Measurements from ENCODE around the gene UMODL1. TPM values are rescaled to one million over a fixed set of nuclear protein-coding genes. Genes with fewer than 3 reads are reported as not detected.

UMODL1 gene
- total and polyA plus RNA-seq, 2 of the 13 experiments (the other 11 are each of a cell fraction or from before 2014, with no cell fraction given), result not detected

DNA sequence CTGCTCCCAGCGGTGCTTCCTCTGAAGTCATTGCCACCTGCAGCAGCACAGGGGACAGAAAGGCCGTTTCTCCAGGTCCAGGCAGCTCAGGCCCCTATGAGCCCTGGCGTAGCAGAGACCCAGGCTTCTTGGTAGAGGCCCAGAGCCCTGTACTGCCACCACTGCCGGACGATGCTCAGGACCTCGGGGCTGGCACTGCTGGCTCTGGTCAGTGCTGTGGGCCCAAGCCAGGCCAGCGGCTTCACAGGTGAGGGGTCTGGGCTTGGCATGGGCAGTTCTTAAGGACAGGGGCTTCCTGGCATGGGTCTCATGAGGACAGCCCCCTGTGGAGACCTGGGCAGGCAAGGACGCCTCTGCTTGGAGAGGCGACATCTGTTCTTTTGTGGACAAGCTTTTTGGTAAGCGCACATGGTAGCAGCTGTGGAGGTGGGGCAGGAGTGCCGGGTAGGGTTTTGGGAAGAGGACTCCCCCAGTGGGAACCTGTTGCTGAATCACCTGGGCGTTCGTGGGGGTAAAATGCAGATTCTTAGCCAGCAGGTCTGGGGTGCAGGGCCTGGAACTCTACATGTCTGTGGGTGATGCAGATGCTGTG is at the start of gene UMODL1 (continued):
- TF ChIP-seq THYN1 (CRISPR knock-in tag; IDR thresholded peaks at IDR 0.05; ENCODE audit: borderline replicate concordance, low read depth), result no peak
- no peak for TF ChIP-seq ZNF598 (CRISPR knock-in tag; IDR thresholded peaks at IDR 0.05; ENCODE audit: borderline replicate concordance)
- no peak for TF ChIP-seq SMAD9 (CRISPR knock-in tag; IDR thresholded peaks at IDR 0.05)
- no peak for TF ChIP-seq CBX1 (IDR thresholded peaks at IDR 0.05; ENCODE audit: low read depth)
- TF ChIP-seq, protein P1, sequence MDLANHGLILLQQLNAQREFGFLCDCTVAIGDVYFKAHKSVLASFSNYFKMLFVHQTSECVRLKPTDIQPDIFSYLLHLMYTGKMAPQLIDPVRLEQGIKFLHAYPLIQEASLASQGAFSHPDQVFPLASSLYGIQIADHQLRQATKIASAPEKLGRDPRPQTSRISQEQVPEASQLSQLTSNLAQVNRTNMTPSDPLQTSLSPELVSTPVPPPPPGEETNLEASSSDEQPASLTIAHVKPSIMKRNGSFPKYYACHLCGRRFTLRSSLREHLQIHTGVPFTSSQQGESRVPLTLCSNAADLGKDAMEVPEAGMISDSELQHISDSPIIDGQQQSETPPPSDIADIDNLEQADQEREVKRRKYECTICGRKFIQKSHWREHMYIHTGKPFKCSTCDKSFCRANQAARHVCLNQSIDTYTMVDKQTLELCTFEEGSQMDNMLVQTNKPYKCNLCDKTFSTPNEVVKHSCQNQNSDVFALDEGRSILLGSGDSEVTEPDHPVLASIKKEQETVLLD (CRISPR knock-in tag; IDR thresholded peaks at IDR 0.05; ENCODE audit: low read depth), result no peak
- TF ChIP-seq SP1 (IDR thresholded peaks at IDR 0.05), result no peak
- no peak for TF ChIP-seq SP1 (CRISPR knock-in tag; IDR thresholded peaks at IDR 0.05)

DNA sequence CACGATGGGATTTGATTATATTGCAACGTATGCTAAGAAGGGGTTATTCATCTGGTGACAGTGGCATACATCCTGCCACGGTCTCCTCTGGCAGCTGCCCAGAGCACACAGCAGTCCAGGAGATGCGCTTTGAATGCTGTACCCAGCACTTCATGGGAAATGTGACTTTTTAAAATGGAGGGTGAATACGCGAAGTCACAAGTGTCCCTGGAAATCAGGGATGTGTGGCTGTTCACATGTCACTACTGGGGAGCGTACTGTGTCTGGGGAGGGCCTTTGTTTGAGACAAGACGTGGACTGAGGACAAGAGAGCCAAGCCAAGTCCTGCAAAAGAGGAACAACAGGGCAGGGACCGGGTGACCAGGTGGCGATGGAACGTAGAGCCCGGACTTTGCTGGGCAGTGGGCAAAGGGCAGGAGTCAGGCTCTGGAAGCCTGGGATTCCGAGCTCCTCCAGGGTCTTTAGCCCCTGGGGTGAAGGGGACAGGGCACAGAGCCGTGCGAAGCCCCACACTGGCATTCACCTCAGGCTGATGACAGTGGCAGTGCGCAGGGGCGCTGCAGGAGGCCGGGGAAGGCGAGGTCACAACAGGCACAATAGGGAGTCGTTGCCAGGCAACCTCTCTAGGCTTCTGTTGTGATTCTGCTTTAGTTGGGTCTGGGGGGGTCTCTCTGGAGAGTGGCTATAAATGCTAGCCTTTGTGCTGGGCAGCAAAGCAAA is 49.6 kb upstream of the UMODL1 start:
- no TSS peak for BruUV-seq (replicated peaks)
- H3K79me2 ChIP-seq (ENCODE audit: insufficient read depth, low read length), result no peaks in the 10 kb centered on the region
- ChIA-PET POLR2A (no interaction called here), CTCF (ENCODE audit: low intra/inter-chr PET ratio, low total read pairs) (no interaction called here)
- H3K27ac ChIP-seq (ENCODE audit: extremely low read length, insufficient read depth, low read length), result no peak overlapping the region
- H3K4me3 ChIP-seq (replicated peaks in 1 of 3; ENCODE audit: insufficient read depth in 1 of 3, low read depth in 2 of 3, low read length in 3 of 3), result no peak overlapping the region
- FAIRE-seq, result no peak
- no peaks in the 10 kb centered on the region for H4K20me1 ChIP-seq (ENCODE audit: insufficient read depth, low read length)
- no peak for DNase-seq (ENCODE audit: low spot score)
- no peak overlapping the region for H3K9ac ChIP-seq (ENCODE audit: insufficient read depth, low read depth, low read length)
- H3K27me3 ChIP-seq (ENCODE audit: control insufficient read depth in 1 of 2, insufficient read depth in 2 of 2, low read length in 2 of 2), result peaks cover 6 to 71% of the 10 kb centered on the region in 2 experiments; a peak in 4 of 5 replicates
- 29% methylated on average over 16 of the region's 20 CpGs for WGBS (ENCODE audit: low lambda C conversion rate)
- intact Hi-C loops (cut with micrococcal nuclease; ENCODE audit: unreplicated experiment) (no loop called here), in situ Hi-C loops (cut with HindIII; ENCODE audit: extremely low pct_ligation_motif_present, low pct_unique_long_range_greater_than_20kb) (no loop called here)
- H3K4me2 ChIP-seq (ENCODE audit: low read depth, low read length), result no peak overlapping the region
- no peak for ATAC-seq
- no peak overlapping the region for H2AFZ ChIP-seq (ENCODE audit: low read length)
- no peaks in the 10 kb centered on the region for H3K36me3 ChIP-seq (replicated peaks in 1 of 2; ENCODE audit: control insufficient read depth in 1 of 2, insufficient read depth in 2 of 2, low read length in 2 of 2)
- no peaks in the 10 kb centered on the region for H3K9me3 ChIP-seq (ENCODE audit: low read length)
- no peak for TF ChIP-seq ZNF670 (CRISPR knock-in tag; IDR thresholded peaks at IDR 0.05; ENCODE audit: borderline replicate concordance)
- TF ChIP-seq SKI (IDR thresholded peaks at IDR 0.05; ENCODE audit: partially characterized antibody), result no peak
- no peak for TF ChIP-seq IKZF4 (CRISPR knock-in tag; IDR thresholded peaks at IDR 0.05; ENCODE audit: borderline replicate concordance, low read depth, not compliant biosample characterization)
- TF ChIP-seq ZNF441 (CRISPR knock-in tag; IDR thresholded peaks at IDR 0.05; ENCODE audit: borderline replicate concordance), result no peak
- no peak for TF ChIP-seq SPEN (CRISPR knock-in tag; IDR thresholded peaks at IDR 0.05; ENCODE audit: low read depth)
- TF ChIP-seq ZNF138 (CRISPR knock-in tag; IDR thresholded peaks at IDR 0.05; ENCODE audit: low read depth), result no peak
- no peak for TF ChIP-seq KAT2B (IDR thresholded peaks at IDR 0.05; ENCODE audit: borderline replicate concordance, low read depth, low read length)
- TF ChIP-seq, protein P2, sequence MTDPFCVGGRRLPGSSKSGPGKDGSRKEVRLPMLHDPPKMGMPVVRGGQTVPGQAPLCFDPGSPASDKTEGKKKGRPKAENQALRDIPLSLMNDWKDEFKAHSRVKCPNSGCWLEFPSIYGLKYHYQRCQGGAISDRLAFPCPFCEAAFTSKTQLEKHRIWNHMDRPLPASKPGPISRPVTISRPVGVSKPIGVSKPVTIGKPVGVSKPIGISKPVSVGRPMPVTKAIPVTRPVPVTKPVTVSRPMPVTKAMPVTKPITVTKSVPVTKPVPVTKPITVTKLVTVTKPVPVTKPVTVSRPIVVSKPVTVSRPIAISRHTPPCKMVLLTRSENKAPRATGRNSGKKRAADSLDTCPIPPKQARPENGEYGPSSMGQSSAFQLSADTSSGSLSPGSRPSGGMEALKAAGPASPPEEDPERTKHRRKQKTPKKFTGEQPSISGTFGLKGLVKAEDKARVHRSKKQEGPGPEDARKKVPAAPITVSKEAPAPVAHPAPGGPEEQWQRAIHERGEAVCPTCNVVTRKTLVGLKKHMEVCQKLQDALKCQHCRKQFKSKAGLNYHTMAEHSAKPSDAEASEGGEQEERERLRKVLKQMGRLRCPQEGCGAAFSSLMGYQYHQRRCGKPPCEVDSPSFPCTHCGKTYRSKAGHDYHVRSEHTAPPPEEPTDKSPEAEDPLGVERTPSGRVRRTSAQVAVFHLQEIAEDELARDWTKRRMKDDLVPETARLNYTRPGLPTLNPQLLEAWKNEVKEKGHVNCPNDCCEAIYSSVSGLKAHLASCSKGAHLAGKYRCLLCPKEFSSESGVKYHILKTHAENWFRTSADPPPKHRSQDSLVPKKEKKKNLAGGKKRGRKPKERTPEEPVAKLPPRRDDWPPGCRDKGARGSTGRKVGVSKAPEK (CRISPR knock-in tag; IDR thresholded peaks at IDR 0.05; ENCODE audit: borderline replicate concordance), result no peak
- no peak for TF ChIP-seq MAFG (CRISPR knock-in tag; IDR thresholded peaks at IDR 0.05)
- TF ChIP-seq LCORL (IDR thresholded peaks at IDR 0.05), result no peak
- TF ChIP-seq LCORL (CRISPR knock-in tag; IDR thresholded peaks at IDR 0.05), result no peak
- TF ChIP-seq ATF7 (IDR thresholded peaks at IDR 0.05), result no peak
- no peak for TF ChIP-seq ATF7 (CRISPR knock-in tag; IDR thresholded peaks at IDR 0.05)
- H3K4me1 ChIP-seq (ENCODE audit: insufficient read depth, low read length), result no peaks in the 10 kb centered on the region
